Measurements from ENCODE around the gene SASH1. TPM values are rescaled to one million over a fixed set of nuclear protein-coding genes. Genes with fewer than 3 reads are reported as not detected.

SASH1 gene
- total RNA-seq, 1 experiment from 2014 or later = 6.6 TPM

DNA sequence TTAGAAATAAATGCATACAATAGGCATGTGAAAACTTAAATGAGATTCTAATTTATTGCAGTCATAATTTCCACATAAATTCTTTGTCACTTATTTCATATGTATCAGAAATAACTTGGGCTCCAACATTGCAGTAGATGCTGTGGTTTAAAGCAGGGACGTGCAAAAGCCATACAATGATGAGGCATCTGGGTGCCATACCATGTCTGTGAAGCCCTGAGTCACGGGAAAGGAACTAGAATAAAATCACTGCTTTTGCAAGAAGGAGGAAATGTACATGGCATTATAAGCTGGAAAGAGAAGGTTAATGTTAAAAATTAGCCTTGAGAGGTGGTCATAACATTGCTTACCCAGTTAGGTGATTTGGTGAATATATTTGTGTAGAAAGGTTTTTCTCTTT, 180.4 kb downstream of the SASH1 start:
- no peaks in the 10 kb centered on the region for H3K27me3 ChIP-seq (ENCODE audit: control insufficient read depth, insufficient read depth, low read length)
- H3K27ac ChIP-seq (ENCODE audit: low read length) = no peak overlapping the region
- H3K36me3 ChIP-seq (ENCODE audit: control insufficient read depth, insufficient read depth, low read length) = no peaks in the 10 kb centered on the region
- BruUV-seq (replicated peaks) = no TSS peak
- ChIA-PET POLR2A (no interaction called here), CTCF (no interaction called here)
- no peak for DNase-seq (ENCODE audit: low read depth, low spot score)
- ATAC-seq = no peak
- intact Hi-C loops (cut with micrococcal nuclease; ENCODE audit: unreplicated experiment) = no loop called here
- H3K4me1 ChIP-seq (ENCODE audit: control insufficient read depth, insufficient read depth, low read length) = no peaks in the 10 kb centered on the region
- no peak overlapping the region for H3K4me3 ChIP-seq (ENCODE audit: low read depth in 2 of 2, low read length in 2 of 2)
- H3K9me3 ChIP-seq (ENCODE audit: control insufficient read depth, insufficient read depth, low read depth, low read length) = no peaks in the 10 kb centered on the region
- TF ChIP-seq, protein P1, sequence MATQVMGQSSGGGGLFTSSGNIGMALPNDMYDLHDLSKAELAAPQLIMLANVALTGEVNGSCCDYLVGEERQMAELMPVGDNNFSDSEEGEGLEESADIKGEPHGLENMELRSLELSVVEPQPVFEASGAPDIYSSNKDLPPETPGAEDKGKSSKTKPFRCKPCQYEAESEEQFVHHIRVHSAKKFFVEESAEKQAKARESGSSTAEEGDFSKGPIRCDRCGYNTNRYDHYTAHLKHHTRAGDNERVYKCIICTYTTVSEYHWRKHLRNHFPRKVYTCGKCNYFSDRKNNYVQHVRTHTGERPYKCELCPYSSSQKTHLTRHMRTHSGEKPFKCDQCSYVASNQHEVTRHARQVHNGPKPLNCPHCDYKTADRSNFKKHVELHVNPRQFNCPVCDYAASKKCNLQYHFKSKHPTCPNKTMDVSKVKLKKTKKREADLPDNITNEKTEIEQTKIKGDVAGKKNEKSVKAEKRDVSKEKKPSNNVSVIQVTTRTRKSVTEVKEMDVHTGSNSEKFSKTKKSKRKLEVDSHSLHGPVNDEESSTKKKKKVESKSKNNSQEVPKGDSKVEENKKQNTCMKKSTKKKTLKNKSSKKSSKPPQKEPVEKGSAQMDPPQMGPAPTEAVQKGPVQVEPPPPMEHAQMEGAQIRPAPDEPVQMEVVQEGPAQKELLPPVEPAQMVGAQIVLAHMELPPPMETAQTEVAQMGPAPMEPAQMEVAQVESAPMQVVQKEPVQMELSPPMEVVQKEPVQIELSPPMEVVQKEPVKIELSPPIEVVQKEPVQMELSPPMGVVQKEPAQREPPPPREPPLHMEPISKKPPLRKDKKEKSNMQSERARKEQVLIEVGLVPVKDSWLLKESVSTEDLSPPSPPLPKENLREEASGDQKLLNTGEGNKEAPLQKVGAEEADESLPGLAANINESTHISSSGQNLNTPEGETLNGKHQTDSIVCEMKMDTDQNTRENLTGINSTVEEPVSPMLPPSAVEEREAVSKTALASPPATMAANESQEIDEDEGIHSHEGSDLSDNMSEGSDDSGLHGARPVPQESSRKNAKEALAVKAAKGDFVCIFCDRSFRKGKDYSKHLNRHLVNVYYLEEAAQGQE (IDR thresholded peaks at IDR 0.05; ENCODE audit: insufficient read depth in 1 of 2, low read depth in 2 of 2, low read length in 1 of 2) = no peak
- TF ChIP-seq, protein P2, sequence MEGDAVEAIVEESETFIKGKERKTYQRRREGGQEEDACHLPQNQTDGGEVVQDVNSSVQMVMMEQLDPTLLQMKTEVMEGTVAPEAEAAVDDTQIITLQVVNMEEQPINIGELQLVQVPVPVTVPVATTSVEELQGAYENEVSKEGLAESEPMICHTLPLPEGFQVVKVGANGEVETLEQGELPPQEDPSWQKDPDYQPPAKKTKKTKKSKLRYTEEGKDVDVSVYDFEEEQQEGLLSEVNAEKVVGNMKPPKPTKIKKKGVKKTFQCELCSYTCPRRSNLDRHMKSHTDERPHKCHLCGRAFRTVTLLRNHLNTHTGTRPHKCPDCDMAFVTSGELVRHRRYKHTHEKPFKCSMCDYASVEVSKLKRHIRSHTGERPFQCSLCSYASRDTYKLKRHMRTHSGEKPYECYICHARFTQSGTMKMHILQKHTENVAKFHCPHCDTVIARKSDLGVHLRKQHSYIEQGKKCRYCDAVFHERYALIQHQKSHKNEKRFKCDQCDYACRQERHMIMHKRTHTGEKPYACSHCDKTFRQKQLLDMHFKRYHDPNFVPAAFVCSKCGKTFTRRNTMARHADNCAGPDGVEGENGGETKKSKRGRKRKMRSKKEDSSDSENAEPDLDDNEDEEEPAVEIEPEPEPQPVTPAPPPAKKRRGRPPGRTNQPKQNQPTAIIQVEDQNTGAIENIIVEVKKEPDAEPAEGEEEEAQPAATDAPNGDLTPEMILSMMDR (IDR thresholded peaks at IDR 0.05) = no peak
- TF ChIP-seq TCF7L2 (IDR thresholded peaks at IDR 0.05; ENCODE audit: low read depth, low read length) = no peak
- no peak for TF ChIP-seq SIN3A (IDR thresholded peaks at IDR 0.05; ENCODE audit: borderline replicate concordance, insufficient read depth, low read depth, low read length)
- no peak for TF ChIP-seq POLR2AphosphoS5 (IDR thresholded peaks at IDR 0.05; ENCODE audit: low read depth, low read length)
- in situ Hi-C loops (cut with HindIII; ENCODE audit: low pct_unique_long_range_greater_than_20kb, low sequenced_read_pairs) = no loop called here

DNA sequence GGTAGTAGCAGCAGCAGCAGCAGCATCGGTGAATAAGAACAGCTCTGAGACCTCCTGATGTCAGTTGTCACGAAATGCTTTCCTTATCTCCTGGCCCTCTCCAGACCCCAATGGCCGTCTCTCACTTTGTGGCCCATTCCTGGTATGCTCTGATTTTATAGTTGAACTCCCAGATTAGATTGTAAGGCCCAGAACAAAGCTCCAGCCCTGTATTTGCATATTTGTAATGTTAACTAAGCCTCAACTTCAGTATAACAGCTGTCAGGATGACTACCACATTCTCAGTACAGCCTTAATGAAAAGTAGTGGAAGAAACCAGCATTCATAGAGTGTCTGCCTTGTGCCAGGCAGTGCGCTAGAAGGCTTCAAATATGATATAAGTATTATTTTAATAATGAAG, 180.9 kb downstream of the SASH1 start:
- H3K4me3 ChIP-seq (ENCODE audit: low read depth in 2 of 2, low read length in 2 of 2) = no peak overlapping the region
- CTCF ChIA-PET = no interaction called here
- no peak for ATAC-seq

More for the DNA sequence above, 180.9 kb downstream of the SASH1 start:
- in situ Hi-C loops (cut with HindIII; ENCODE audit: low pct_unique_long_range_greater_than_20kb, low sequenced_read_pairs) (no loop called here), intact Hi-C loops (cut with micrococcal nuclease; ENCODE audit: unreplicated experiment) (no loop called here)
- Histone ChIP-seq H3K36me3 (ENCODE audit: control insufficient read depth, insufficient read depth, low read length) (no peaks in the 10 kb centered on the region), H3K27me3 (ENCODE audit: control insufficient read depth, insufficient read depth, low read length) (no peaks in the 10 kb centered on the region), H3K27ac (ENCODE audit: low read length) (no peak overlapping the region), H3K9me3 (ENCODE audit: control insufficient read depth, insufficient read depth, low read depth, low read length) (no peaks in the 10 kb centered on the region), H3K4me1 (ENCODE audit: control insufficient read depth, insufficient read depth, low read length) (no peaks in the 10 kb centered on the region)
- DNase-seq (ENCODE audit: low read depth, low spot score) = no peak
- no TSS peak for BruUV-seq (replicated peaks)
- POLR2A ChIA-PET = no interaction called here
- TF ChIP-seq, protein P1 (IDR thresholded peaks at IDR 0.05; ENCODE audit: insufficient read depth in 1 of 2, low read depth in 2 of 2, low read length in 1 of 2) = no peak
- TF ChIP-seq POLR2AphosphoS5 (IDR thresholded peaks at IDR 0.05; ENCODE audit: low read depth, low read length) (no peak), TCF7L2 (IDR thresholded peaks at IDR 0.05; ENCODE audit: low read depth, low read length) (no peak), SIN3A (IDR thresholded peaks at IDR 0.05; ENCODE audit: borderline replicate concordance, insufficient read depth, low read depth, low read length) (no peak)
- TF ChIP-seq, protein P2 (IDR thresholded peaks at IDR 0.05) = no peak
